ENCODE data around the gene UBE3B.

UBE3B gene

GRCh38 chr12:109502332-109502731 is 24.9 kb downstream of the UBE3B start:
- no peaks in the 10 kb centered on the region for H3K27me3 ChIP-seq (ENCODE audit: low read depth)
- H3K9me3 ChIP-seq, result no peaks in the 10 kb centered on the region
- H3K36me3 ChIP-seq (replicated peaks), result peaks cover 50% of the 10 kb centered on the region
- in situ Hi-C loops (cut with MboI; ENCODE audit: low sequenced_read_pairs), result no loop called here
- no peak overlapping the region for H3K4me3 ChIP-seq
- H3K4me1 ChIP-seq, result peaks cover 12% of the 10 kb centered on the region
- DNase-seq (ENCODE audit: low spot score in 2 of 2), result no peak

DNA sequence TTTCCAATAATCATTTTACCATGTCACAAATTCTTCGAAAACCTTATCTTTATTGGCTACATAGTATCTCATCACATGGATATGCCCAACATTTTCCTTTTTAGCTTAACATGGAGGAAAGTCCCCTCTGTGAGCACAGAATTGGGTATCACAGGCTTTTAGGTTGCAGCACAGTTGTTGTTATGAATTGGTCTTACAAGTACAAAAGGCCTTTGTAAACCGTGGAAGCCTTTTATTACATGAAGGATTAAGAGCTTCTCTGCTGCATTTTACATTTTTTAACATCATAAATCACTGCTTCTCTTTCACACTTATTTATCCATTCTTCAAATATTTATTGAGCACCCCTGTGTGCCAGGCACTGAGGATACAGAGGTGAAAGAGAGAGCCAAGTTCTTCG is 26.2 kb downstream of the UBE3B start:
- in situ Hi-C loops (cut with MboI; ENCODE audit: low sequenced_read_pairs), result no loop called here
- Histone ChIP-seq H3K36me3 (replicated peaks) (peaks cover 46% of the 10 kb centered on the region), H3K9me3 (no peaks in the 10 kb centered on the region), H3K4me3 (no peak overlapping the region), H3K27me3 (ENCODE audit: low read depth) (no peaks in the 10 kb centered on the region), H3K4me1 (peaks cover 12% of the 10 kb centered on the region)
- peak; percentile 32 to 87 for DNase-seq (ENCODE audit: low spot score in 2 of 2)

DNA sequence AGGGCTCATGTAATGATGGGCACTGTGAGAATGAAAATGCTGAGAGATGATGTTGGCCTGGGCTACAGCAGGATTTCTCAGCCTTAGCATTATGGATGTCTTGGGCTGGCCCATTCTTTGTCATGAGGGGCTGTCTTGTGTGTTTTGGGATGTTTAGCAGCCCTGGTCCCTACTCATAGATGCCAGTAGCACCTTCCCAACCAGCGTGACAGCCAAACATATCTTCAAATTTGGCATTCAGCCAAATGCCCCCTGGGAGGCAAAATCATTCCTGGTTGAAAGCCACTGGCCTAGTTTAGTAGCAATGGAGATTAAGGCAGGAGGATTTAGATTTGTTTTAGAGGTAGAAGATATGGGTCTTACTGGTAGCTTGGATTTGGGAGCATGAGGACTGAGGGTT is 26.6 kb downstream of the UBE3B start:
- Histone ChIP-seq H3K9me3 (no peaks in the 10 kb centered on the region), H3K4me3 (no peak overlapping the region), H3K27me3 (ENCODE audit: low read depth) (no peaks in the 10 kb centered on the region), H3K36me3 (replicated peaks) (peaks cover 46% of the 10 kb centered on the region), H3K4me1 (peaks cover 12% of the 10 kb centered on the region)
- peak; percentile 17 to 57 for DNase-seq (ENCODE audit: low spot score in 2 of 2)
- in situ Hi-C loops (cut with MboI; ENCODE audit: low sequenced_read_pairs), result no loop called here

- no peak for DNase-seq (ENCODE audit: low spot score in 2 of 2)
- H3K4me1 ChIP-seq, result no peaks in the 10 kb centered on the region
- in situ Hi-C loops (cut with MboI; ENCODE audit: low sequenced_read_pairs), result no loop called here
- H3K27me3 ChIP-seq (ENCODE audit: low read depth), result no peaks in the 10 kb centered on the region
- H3K9me3 ChIP-seq, result no peaks in the 10 kb centered on the region
- peaks cover 36% of the 10 kb centered on the region for H3K36me3 ChIP-seq (replicated peaks)
- H3K4me3 ChIP-seq, result no peak overlapping the region
Measured at GRCh38 chr12:109510196-109510595, 32.8 kb downstream of the UBE3B start.

DNA sequence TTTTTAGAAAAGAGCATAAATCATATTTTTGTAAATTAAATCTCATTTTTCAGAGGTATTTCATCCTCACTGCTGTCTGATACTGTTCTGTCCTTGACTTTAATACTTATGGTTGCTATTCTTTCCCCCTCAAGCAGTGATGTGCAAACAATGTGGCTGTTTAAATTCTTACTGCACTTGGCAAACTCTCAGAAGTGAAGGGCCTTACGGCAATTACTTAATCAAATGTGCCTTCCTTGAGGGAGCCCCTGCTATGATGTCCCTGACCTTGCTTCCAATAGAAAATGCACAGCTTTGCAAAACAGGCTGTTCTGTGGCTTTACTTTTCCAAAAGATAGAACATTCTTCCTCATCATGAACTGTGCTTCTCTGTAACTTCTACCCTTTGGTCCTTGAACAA is 35.2 kb downstream of the UBE3B start:
- Histone ChIP-seq H3K4me1 (no peaks in the 10 kb centered on the region), H3K9me3 (no peaks in the 10 kb centered on the region), H3K36me3 (replicated peaks) (peaks cover 32% of the 10 kb centered on the region), H3K4me3 (no peak overlapping the region), H3K27me3 (ENCODE audit: low read depth) (no peaks in the 10 kb centered on the region)
- DNase-seq (ENCODE audit: low spot score in 2 of 2), result no peak
- in situ Hi-C loops (cut with MboI; ENCODE audit: low sequenced_read_pairs), result no loop called here

- no peak for DNase-seq (ENCODE audit: low spot score in 2 of 2)
- Histone ChIP-seq H3K4me3 (no peak overlapping the region), H3K36me3 (replicated peaks) (peaks cover 33% of the 10 kb centered on the region), H3K4me1 (no peaks in the 10 kb centered on the region), H3K9me3 (no peaks in the 10 kb centered on the region), H3K27me3 (ENCODE audit: low read depth) (no peaks in the 10 kb centered on the region)
- in situ Hi-C loops (cut with MboI; ENCODE audit: low sequenced_read_pairs), result no loop called here
Measured at GRCh38 chr12:109513051-109513450, 35.6 kb downstream of the UBE3B start.

DNA sequence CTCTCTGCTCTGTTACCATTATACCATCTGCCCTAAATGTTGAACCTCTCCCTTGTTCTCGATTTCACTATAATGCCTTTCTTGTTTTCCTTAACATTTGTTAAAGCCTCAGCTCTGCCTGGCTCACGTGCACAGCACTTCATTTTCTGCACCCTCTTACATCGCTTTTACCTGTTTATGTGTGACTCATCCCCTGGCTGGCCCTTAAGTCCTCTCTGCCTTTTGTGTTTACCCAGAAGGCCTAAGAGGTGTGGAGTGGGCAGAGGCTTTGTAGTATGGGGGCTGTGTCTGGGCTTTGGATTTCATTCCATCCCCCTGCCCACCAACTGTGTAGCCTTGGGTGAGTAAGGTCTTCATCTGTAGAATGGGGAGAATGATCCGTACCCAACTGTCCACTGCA is 36.5 kb downstream of the UBE3B start:
- no peak for DNase-seq (ENCODE audit: low spot score in 2 of 2)
- Histone ChIP-seq H3K27me3 (ENCODE audit: low read depth) (no peaks in the 10 kb centered on the region), H3K4me1 (no peaks in the 10 kb centered on the region), H3K9me3 (no peaks in the 10 kb centered on the region), H3K36me3 (replicated peaks) (peaks cover 36% of the 10 kb centered on the region), H3K4me3 (no peak overlapping the region)
- in situ Hi-C loops (cut with MboI; ENCODE audit: low sequenced_read_pairs), result no loop called here

- in situ Hi-C loops (cut with MboI; ENCODE audit: low sequenced_read_pairs), result loop anchor here (5.0 kb wide), 1 partner anchor 260 kb away; no protein-coding TSS in a partner anchor
- DNase-seq (ENCODE audit: low spot score in 2 of 2), result no peak
- Histone ChIP-seq H3K9me3 (no peaks in the 10 kb centered on the region), H3K36me3 (replicated peaks) (peaks cover 43% of the 10 kb centered on the region), H3K4me3 (no peak overlapping the region), H3K27me3 (ENCODE audit: low read depth) (no peaks in the 10 kb centered on the region), H3K4me1 (no peaks in the 10 kb centered on the region)
Measured at GRCh38 chr12:109517619-109518018, 40.2 kb downstream of the UBE3B start.

GRCh38 chr12:109518820-109519665 is 41.6 kb downstream of the UBE3B start:
- H3K27me3 ChIP-seq (ENCODE audit: low read depth), result no peaks in the 10 kb centered on the region
- peaks cover 43% of the 10 kb centered on the region for H3K36me3 ChIP-seq (replicated peaks)
- no peaks in the 10 kb centered on the region for H3K9me3 ChIP-seq
- in situ Hi-C loops (cut with MboI; ENCODE audit: low sequenced_read_pairs), result loop anchor here (5.0 kb wide), 1 partner anchor 258 kb away; no protein-coding TSS in a partner anchor
- H3K4me3 ChIP-seq, result no peak overlapping the region
- peak; percentile 40 to 83 for DNase-seq (ENCODE audit: low spot score in 2 of 2)
- no peaks in the 10 kb centered on the region for H3K4me1 ChIP-seq

DNA sequence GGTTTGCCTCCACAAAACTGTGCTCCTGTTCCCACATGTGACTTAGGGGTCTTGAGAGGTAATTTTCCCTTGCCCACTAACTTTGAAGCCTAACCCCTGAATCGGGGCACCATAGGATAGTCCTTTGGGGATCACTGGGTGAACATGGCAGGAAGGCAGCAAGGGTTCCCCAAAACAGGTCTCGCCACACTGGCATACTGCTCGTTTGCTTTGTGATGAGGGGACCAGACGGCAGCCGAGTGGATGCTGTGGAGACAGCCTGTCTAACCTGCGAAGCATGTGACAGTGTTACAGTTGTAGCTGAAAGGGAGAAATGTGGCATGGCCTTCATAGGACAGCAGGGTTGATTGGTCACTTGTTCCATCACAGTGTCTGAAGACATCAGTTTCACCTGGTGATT is 42.4 kb downstream of the UBE3B start:
- Histone ChIP-seq H3K27me3 (ENCODE audit: low read depth) (no peaks in the 10 kb centered on the region), H3K9me3 (no peaks in the 10 kb centered on the region), H3K36me3 (replicated peaks) (peaks cover 43% of the 10 kb centered on the region), H3K4me3 (no peak overlapping the region), H3K4me1 (no peaks in the 10 kb centered on the region)
- in situ Hi-C loops (cut with MboI; ENCODE audit: low sequenced_read_pairs), result loop anchor here (5.0 kb wide), 1 partner anchor 258 kb away; no protein-coding TSS in a partner anchor
- DNase-seq (ENCODE audit: low spot score in 2 of 2), result no peak

DNA sequence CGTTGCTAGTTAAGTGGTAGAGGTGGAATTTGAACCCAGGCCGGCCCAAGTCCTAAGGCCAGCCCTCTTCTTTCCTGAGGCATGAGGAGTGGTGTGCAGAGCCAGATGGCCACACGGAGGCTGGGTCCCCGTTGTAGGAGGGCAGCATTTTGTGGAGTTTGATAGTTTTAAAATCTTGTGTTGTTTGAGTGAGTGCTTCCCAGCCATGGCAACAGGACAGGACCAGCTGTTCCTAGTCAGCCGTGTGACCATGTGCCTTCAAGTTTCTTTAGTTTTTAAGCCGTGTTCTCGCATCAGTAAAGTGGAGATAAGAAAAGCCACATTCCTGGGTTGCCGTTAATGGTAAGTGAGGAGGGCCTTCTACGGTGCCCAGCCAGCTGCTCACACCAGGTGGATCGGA is 44.4 kb downstream of the UBE3B start:
- peaks cover 50% of the 10 kb centered on the region for H3K36me3 ChIP-seq (replicated peaks)
- H3K27me3 ChIP-seq (ENCODE audit: low read depth), result no peaks in the 10 kb centered on the region
- H3K9me3 ChIP-seq, result no peaks in the 10 kb centered on the region
- DNase-seq (ENCODE audit: low spot score in 2 of 2), result no peak
- no peaks in the 10 kb centered on the region for H3K4me1 ChIP-seq
- in situ Hi-C loops (cut with MboI; ENCODE audit: low sequenced_read_pairs), result no loop called here
- no peak overlapping the region for H3K4me3 ChIP-seq

GRCh38 chr12:109523071-109523470 is 45.6 kb downstream of the UBE3B start:
- no peak overlapping the region for H3K4me3 ChIP-seq
- H3K36me3 ChIP-seq (replicated peaks), result peaks cover 39% of the 10 kb centered on the region
- no peak for DNase-seq (ENCODE audit: low spot score in 2 of 2)
- H3K27me3 ChIP-seq (ENCODE audit: low read depth), result no peaks in the 10 kb centered on the region
- no peaks in the 10 kb centered on the region for H3K9me3 ChIP-seq
- in situ Hi-C loops (cut with MboI; ENCODE audit: low sequenced_read_pairs), result no loop called here
- no peaks in the 10 kb centered on the region for H3K4me1 ChIP-seq

DNA sequence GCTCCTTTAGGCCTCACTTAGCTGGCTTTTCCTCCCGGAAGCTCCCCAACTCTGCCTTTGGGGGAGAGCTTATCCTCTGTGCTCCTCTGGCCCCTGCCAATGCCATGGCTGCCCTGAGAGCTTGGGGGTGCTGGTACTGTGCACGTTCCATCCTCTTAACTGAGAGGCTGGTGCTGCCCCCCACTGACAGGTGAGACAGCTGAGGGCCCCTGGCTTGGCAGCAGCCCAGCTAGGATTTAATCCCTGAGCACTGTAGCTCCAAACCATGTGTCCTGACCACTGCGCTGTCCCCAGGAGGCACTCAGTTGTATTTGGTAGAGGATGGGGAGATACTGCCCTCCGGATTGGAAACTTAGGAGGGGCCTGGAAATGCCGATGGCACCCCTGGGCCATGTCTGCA is 46.1 kb downstream of the UBE3B start:
- H3K36me3 ChIP-seq (replicated peaks), result peaks cover 35% of the 10 kb centered on the region
- no peak for DNase-seq (ENCODE audit: low spot score in 2 of 2)
- no peak overlapping the region for H3K4me3 ChIP-seq
- in situ Hi-C loops (cut with MboI; ENCODE audit: low sequenced_read_pairs), result no loop called here
- no peaks in the 10 kb centered on the region for H3K4me1 ChIP-seq
- H3K27me3 ChIP-seq (ENCODE audit: low read depth), result no peaks in the 10 kb centered on the region
- H3K9me3 ChIP-seq, result no peaks in the 10 kb centered on the region

DNA sequence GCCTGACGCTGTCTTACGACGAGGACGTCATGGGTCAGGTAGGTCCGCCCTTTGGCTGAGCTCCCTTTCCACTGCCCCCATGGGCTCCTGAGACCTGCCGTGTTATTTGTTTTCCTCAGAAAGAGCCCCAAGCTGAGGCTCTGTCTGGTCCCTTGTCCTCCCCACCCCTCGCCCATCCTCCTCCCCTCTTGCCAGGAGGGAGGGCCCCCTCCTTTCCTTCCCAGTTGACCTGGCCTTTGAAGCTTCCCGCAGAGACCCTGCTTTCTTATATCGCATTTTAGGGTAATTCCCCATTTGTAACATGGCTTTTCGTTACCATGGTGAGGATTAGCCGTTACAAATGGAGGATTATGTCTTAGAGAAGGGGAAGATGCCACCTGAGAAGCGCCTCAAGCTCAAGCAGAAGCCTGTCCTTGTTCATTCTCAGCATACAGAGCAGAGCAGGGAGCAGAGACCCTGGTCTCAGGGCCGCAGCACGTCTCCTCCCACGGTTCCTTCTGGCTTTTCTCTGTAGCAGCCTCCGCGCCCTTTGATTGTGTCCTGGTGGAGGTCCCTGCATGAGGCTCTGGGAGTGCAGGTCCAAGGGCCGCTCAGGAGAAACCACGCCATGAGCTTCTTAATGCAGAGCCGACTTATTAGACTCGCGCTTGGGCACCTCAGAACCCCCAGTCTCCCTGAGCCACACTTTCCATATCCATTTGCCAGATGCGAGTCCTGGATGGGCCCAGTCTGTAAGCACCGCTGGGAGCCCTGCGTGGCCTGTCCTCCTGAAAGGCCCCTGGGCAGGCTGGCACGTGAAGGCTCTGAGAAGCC is 47.2 kb downstream of the UBE3B start:
- Histone ChIP-seq H3K4me3 (no peak overlapping the region), H3K9me3 (no peaks in the 10 kb centered on the region), H3K36me3 (replicated peaks) (peaks cover 26% of the 10 kb centered on the region), H3K27me3 (ENCODE audit: low read depth) (no peaks in the 10 kb centered on the region), H3K4me1 (no peaks in the 10 kb centered on the region)
- in situ Hi-C loops (cut with MboI; ENCODE audit: low sequenced_read_pairs), result no loop called here
- DNase-seq (ENCODE audit: low spot score in 2 of 2), result peak; percentile 17 to 26

All from HAP-1 (cell line).